ENCODE measurements around the gene AP2A2.
"Not testable (repeated sequence)": the region's sequence is repeated elsewhere in the genome, so short reads cannot be mapped to it uniquely, and the experiment has no call there.

AP2A2 gene

DNA sequence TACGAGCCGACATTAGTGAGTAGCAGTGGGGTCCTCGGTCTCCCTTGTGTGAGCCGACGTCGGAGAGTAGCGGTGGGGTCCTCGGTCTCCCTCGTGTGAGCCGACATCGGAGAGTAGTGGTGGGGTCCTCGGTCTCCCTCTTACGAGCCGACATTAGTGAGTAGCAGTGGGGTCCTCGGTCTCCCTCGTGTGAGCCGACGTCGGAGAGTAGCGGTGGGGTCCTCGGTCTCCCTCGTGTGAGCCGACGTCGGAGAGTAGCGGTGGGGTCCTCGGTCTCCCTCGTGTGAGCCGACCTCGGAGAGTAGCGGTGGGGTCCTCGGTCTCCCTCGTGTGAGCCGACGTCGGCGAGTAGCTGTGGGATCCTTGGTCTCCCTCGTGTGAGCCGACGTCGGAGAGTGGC lies 49.7 kb downstream of the AP2A2 start:
- not testable (repeated sequence) for DNase-seq (ENCODE audit: low spot score)

DNA sequence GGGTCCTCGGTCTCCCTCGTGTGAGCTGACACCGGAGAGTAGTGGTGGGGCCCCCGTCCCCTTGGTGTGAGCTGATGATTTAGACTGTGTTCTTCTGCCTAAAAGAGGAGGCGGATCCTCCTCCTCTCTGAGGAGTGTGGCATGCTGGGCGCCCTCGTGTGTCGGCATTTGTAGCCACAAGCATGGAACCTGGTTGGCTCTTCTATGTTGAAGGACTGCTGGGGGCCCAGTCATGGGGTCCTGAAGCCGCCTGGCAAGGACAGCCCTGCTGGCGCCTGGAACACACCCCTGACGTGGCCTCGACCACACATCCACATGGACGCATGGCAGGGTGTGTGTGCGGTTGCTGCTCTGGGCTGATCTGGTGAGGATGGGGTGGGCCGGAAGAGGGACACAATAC lies 50.2 kb downstream of the AP2A2 start:
- DNase-seq (ENCODE audit: low spot score), result peak; percentile 75

DNA sequence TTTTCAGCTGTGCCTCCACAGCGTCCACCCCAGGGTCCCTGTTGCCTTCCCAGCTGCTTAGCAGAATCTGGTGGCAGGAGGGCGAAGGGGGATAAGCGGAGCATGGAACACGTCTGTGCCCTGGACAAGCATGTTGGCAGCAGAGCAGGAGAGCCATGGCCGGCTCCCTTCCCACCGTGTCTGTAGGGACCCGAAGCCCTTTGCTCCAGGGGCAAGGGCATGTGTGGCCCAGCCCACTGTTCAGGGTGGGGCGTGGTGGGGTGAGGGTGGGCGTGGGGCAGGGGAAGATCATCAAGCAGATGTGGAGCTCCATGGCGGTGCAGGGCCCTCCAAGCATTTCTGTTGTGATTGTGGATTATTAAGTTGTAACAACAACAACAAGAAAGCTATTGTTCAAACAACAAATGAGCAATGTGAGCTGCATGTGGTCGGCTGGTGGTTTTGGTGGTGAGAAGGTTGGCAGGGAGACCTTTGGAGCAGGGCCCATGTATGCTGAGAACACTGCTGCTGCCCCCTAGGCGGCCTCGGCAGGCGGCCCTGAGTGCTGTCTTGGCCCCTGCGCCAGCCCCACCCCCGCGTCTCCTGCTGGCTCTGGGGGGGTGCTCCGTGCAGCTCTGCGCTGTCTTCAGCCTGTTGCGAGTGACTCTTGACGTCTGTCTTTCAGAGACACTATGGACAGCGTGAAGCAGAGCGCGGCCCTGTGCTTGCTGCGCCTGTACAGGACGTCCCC lies 50.9 kb downstream of the AP2A2 start:
- DNase-seq (ENCODE audit: low spot score), result peak; percentile 52

DNA sequence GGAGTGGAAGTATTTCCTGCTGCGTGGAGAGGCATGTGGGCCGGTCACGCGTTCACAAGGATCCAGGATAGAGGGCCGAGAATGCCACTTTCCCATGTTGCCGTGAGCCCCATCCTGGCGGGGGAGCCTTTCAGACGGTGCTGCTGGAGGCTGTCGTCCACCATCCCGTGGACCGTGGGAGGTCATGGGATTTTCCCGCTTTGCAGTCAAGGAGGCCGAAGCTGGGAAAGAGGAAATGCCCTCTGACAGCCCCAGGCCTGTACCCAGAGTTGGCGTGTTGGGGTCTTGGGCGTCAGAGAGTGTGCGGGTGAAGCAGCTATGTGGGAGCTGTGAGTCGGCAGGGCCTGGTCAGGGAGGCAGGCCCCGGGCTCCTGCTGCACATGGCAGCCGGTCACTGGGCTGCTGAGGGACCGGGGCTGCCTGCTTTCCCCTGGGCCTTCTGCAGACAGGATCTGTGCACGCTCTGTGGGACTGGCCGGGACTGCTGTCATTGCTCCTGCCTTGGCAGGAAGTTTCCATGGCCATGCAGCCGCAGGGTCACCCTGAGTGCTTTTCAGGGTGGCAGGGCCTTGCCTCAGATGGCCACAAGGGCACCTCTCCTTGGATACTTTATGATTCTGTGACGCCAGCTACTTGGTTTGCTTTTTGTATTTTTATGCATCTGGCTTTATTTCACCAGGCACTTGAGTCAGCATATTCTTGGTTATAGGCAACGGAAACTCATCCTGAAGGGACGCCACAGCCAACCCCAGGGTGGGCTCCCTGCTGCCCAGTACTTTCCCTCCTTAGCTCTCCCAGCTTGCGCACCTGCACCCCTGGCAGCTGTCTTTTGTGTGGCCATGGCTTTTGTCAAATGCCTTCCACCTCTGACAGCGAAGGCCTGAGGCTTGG lies 52.4 kb downstream of the AP2A2 start:
- DNase-seq (ENCODE audit: low spot score), result no peak

DNA sequence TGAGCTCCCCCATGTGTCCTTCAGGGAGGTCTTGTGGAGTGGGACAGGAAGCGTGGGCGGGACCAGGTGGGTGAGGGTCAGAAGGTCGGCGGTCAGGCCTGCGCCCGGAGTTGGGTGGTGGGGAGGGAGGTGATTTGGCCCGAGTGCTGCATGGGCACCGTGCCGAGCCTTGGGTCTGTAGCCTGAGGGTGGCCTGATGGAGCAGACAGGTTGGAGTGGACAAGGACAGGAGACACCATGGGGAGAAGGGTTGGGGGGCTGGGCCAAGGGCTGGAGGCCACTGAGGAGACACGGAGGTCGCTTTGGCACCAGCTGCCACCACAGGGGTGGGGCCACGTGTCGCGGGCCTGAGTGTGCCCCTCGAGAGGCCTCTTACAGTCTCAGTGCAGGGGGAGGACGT lies 53.1 kb downstream of the AP2A2 start:
- DNase-seq (ENCODE audit: low spot score), result no peak

DNA sequence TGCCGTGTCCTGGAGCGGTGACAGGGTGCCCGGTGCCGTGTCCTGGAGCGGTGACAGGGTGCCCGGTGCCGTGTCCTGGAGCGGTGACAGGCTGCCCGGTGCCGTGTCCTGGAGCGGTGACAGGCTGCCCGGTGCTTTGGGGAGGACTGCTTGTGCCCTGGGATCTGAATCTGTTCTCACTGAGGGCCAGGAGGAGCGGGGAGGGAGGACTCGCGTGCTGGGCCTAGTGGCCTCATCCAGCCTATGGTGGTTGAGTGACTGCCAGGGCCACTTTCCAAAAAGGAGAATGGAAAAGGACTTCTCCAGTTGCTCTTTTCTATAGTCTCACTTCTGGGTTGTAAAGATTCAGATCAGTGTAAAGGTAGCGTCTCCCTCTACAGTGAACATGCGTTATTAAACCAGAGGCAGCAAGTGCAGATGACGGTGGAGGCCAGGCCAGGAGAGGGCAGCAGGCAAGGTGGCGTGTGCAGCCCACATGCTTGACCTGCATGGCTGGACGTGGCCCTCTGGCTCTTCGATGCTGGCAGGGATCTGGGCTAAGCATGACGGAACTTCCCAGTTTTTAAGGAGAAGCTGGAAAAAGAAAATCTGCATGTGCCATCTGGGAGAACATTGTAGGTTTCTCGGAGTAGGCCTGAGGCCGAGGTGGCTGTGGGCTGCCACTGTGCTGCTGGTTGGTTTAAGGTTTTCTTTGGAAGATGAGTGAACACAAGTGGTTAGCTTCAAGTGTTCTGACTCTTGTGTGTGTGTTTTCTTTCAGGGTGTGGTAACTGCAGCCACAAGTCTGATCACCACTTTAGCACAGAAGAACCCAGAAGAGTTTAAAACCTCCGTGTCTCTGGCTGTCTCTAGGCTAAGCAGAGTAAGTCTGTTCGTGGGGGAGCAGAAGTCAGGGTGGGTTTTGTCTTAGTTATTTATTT lies 55.0 kb downstream of the AP2A2 start:
- no peak for DNase-seq (ENCODE audit: low spot score)

DNA sequence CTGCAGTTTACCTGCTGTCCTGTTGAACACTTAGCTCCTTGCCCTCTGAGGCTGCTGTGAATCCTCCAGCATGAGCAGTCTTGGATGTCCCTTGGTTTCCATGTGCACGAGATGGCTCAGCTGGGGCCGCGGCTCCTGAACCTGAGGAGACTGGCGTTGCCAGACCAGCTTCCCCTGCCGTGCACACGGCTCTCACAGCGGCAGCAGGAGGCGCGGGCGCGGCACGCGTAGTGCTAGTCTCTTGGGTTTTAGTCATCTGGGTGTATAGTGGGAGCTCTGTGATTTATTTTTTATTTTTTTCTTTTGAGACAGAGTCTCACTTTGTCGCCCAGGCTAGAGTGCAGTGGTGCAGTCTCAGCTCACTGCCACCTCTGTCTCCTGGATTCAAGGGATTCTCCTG lies 56.1 kb downstream of the AP2A2 start:
- DNase-seq (ENCODE audit: low spot score), result no peak

DNA sequence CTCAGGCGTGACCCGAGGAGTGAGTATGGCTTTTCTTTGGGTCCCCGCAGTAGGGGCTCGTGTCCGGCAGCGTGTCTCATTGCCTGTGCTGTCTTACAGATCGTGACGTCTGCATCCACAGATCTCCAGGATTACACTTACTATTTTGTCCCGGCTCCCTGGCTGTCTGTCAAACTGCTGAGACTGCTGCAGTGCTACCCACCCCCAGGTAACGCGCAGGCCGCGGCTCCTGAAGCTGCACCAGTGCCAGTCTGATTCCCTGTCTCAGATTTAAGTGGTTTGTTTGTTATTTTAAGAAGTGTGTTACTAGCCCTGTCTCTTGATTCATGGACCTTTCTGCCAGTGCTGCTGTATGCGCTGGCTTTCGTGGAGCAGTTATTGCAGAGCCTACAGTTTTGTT lies 58.9 kb downstream of the AP2A2 start:
- no peak for DNase-seq (ENCODE audit: low spot score)

DNA sequence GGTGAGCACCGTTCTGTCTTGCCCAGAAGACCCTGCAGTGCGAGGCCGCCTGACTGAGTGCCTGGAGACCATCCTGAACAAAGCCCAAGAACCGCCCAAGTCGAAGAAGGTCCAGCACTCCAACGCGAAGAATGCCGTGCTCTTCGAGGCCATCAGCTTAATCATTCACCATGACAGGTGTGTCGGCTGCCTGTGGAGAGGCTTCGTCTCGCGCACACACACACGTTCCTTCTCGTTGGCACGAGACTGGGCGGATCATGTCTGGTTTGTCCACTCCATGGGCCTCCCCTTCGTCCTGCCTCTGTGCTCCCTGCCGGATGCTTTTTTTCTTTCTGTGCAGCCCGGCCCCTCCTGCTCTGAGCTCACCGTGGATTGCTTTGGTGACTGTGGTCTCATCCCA lies 59.7 kb downstream of the AP2A2 start:
- DNase-seq (ENCODE audit: low spot score), result no peak

DNA sequence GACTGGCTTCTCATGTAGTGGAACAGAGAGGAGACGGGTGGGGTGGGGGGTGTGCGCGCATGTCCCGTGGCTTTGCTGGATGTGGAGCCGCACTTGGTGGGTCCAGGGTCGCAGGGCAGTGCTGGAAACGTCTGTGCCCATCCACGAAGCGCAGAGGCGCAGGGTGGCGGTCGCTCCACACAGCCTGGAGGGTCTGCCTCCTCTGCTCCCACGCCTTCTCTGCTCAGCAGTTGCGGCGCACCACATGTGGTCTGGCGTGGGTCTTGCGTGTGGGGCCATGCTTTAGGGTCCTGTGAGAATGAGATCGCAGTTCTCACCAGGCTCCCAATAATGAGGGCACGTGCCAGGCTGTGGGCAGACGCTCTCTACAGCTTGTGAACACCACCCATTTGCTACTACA lies 60.2 kb downstream of the AP2A2 start:
- no peak for DNase-seq (ENCODE audit: low spot score)

DNA sequence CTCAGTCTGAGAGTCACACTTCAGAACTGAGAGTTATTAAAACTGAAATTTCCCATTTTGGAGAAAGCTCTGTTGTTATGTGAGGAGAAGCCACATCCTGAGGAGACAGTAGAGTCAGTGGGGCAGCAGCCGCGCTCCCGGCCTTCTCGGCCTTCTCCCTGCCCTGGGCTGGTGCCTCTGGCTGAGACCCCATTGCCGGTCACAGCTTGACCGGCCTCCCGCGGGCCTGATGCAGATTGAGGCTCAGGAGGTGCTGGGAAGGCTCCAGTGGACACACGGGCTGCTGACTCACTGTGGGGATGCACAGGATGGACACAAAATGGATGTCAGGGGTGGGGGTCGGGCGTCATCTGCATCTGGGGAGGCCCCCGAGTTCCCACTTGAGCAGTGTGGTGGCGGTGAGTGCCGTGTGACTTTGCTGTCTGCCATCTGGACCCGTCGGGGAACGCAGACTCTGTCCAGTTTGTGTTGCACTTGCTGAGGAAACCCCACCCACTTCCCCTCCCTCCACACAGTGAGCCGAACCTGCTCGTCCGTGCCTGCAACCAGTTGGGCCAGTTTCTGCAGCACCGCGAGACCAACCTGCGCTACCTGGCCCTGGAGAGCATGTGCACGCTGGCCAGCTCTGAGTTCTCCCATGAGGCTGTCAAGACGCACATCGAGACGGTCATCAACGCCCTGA lies 60.7 kb downstream of the AP2A2 start:
- DNase-seq (ENCODE audit: low spot score), result no peak

DNA sequence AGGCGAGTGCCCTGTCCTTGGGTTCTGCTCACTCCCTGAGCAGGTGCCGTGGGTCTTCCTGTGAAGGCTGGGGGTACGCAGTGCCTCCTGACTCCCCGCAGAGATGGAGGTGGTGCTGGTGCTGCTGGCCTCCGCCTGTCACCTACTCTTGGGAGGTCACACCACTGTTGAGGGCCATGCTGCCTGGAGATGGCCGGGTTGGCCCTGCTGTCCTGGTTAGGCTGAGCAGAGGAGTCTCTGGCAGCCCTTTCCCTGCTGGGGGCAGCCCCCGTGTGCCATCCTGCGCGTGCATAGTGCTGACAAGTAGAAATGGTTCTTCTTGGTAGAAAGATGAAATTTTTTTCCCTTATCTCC lies 61.3 kb downstream of the AP2A2 start:
- no peak for DNase-seq (ENCODE audit: low spot score)

DNA sequence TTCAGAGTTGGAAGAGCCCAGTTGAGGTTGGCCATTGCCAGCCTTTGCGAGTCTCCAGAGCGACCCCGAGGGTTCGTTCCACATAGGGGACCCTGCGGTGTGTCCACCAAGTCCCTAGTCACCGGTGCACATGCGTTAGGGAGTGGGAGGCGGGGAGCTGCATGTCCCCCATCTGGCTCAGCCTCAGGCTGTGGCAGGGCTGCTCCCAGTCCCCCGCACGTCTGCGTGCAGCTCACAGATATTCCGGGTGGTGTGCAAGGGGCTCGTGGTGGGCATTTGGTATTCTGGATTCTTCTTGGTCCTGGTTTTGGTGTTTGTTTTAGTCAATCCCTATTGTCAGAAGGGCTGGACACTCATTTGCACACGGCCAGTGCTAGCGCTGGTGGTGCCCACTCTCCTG lies 62.0 kb downstream of the AP2A2 start:
- no peak for DNase-seq (ENCODE audit: low spot score)

DNA sequence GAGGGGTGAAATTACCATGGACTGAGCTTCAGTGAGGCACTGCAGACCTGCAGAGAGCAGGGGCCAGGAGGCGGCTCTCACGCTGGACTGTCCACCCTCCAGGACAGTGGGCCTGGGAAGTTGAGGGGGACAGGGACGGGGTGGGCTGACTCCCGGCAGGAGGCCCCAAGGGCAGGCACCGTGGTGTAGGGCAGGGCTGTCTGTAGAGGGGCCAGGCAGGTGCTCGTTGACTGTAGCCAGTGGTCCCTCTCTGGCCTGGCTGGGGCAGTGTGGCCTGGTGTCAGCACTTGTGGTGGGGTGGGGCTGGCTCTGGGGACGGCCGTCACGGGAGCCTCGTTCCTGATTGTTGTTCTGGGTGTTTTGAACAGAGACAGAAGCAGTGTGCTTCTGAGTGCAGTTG lies 64.4 kb downstream of the AP2A2 start:
- DNase-seq (ENCODE audit: low spot score), result no peak

DNA sequence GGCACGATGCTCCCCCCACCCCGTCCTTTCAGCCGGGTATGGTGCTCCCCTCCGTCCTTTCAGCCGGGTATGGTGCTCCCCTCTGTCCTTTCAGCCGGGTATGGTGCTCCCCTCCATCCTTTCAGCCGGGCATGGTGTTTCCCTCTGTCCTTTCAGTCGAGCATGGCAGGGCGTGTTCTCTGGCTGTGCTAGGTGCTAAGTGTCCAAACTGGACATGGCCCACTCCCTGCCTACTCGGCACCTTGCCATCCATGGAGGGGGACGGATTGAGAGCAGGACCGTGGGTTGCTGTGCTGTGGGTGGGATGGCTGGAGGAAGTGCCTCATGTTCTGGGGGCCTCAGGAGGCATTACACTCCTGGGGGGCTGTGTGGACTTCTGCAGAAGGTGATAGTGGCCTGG lies 65.4 kb downstream of the AP2A2 start:
- DNase-seq (ENCODE audit: low spot score), result no peak

DNA sequence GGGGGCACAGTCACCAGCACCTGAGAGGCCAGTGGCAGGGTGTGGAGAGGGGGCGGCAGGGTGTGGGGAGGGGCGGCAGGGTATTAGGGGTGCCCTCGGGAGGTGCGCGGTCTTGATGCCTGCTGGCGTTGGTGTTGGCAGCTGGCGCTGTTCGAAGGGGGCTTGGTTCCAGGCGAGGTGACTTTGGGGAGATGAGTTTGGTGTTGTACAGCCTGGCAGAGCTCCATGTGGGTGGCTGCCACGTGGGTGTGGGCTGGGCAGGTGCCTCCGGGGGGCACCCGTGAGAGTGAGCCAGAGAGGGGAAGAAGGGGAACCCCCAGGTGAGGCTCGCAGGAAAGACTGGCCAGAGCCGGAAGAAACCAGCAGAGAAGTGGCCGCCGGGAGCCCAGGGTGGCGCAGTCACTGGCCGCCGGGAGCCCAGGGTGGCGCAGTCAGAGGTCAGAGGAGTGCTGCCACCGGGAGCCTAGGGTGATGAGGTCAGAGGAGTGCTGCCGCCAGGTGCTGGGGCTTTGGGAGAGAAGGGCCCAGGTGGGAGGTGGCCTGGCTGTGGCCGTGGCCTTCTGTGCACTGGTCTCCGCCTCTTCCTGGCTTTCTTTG lies 66.1 kb downstream of the AP2A2 start:
- no peak for DNase-seq (ENCODE audit: low spot score)

DNA sequence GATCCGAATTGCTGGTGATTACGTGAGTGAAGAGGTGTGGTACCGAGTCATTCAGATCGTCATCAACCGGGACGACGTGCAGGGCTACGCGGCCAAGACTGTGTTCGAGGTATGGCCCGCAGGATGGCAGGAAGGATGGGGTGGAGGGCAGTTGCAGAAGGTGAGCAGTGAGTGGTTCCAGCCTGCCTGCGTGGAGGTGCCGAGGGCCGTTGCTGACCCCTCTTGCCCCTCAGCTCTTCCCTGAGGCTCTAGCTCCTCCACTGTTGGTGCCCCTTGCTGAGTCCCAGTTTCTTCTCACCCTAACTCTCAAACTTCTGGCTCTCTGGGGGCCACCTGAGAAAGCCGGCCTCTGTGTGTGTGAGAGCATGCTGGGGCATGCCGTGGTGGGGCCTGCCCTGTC lies 66.9 kb downstream of the AP2A2 start:
- no peak for DNase-seq (ENCODE audit: low spot score)

DNA sequence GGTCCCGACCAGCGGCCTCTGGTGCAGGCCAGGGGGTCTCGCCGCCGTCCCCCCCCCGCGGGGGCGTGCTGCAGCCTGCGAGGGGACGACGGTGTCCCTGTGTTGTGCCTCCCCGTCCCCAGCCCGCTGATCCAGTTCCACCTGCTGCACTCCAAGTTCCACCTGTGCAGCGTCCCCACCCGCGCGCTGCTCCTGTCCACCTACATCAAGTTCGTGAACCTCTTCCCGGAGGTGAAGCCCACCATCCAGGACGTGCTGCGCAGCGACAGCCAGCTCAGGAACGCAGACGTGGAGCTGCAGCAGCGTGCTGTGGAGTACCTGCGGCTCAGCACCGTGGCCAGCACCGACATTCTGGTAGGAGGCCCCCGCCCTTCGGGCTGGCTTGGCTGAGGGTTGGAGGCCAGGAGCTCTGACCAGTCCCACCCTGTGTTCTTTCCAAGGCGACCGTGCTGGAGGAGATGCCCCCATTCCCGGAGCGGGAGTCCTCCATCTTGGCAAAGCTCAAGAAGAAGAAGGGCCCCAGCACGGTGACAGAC lies 68.0 kb downstream of the AP2A2 start:
- DNase-seq (ENCODE audit: low spot score), result no peak

DNA sequence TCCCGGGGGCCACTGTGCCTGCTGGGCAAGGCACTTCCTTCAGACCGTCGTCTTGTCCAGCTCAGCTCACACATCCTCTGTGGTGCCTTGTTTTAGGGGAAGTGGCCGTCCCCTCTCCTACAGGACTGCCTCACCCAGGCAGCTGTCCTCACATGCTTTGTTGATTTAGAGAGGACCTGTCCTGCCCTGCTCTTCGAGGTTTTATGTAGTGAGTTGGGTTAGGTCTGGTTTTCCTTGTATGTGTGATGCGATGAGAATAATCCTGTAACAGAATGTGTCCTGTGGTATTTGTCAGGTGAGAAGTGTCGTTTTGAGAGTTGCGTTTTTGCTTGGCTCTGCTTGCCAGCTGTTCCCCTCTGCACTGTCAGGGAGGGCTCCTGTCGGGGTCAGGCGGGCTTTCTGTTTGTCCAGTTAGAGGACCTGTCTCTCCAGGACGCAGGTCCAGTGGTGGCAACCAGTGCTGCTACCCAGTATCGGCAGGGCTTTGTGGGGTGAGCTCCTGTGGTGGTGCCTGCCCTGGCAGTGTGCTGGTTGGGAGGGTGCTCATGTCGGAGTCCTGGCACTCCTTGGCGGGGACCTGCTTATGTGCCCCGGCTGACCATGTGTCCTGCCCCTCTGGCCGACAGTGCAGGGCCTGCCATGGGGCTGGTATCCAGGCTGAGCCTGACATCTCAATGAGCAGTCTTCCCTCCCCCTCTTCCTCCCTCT lies 69.5 kb downstream of the AP2A2 start:
- DNase-seq (ENCODE audit: low spot score), result no peak

DNA sequence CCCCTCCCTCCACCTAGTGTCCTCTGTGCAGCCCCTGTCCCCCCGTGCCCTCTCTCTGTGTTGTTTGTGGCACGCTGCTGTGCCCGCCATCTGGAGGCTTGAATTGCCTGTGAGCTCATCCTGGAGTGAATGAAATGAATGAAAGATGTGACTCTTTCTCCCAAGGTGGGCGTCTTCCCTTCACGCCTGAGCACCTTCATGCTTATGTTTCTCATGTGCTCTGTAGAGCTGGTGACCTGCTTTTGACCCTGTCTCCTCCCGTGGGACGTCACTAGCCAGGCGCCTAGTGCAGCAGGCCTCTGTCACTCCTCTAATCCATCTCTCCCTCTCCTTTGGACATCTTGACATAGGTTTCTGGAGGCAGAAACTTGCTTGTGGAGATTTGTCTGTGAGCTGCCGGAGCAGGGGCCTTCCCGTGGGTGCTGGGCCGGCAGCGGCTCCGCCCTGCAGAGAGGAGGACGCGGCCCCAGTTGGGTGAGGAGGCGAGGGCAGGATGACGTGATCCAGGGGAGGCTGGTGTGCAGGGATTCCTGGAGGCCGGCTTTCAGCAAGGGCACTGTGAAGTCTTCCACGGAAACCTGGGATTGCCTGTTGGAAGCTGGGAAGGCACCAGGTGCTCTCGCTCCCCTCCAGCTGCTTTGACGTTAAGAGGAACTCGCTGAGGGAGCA lies 70.2 kb downstream of the AP2A2 start:
- no peak for DNase-seq (ENCODE audit: low spot score)
